Keratinocyte (primary cell): ENCODE measurements around the gene SLIT3. TPM values are rescaled to one million over a fixed set of nuclear protein-coding genes. Genes with fewer than 3 reads are reported as not detected.

Experiments
- DNase-seq: peaks from one replicate; pipeline ENCODE4 v3.0.0-alpha.2; 2011; ENCODE audit warnings: low read depth, missing footprints, low spot score
- FAIRE-seq: peaks from 2 replicates; lab custom pipeline; 2011; peaks lifted over from hg19 to GRCh38; lab: Jason Lieb, UNC
- H2AFZ ChIP-seq: 2 replicates; pipeline ENCODE4 v1.6.0; 2012; ENCODE audit warnings: low read length, control low read depth, inconsistent platforms; ENCODE audit not compliant: control insufficient read depth
- H3K27ac ChIP-seq: 2 replicates; pipeline ENCODE4 v1.5.1; 2011; ENCODE audit warnings: low read length; ENCODE audit not compliant: control insufficient read depth, insufficient read depth
- H3K27me3 ChIP-seq: 3 replicates; pipeline ENCODE4 v1.6.0; 2011; ENCODE audit warnings: low read length; ENCODE audit not compliant: control insufficient read depth, insufficient read depth; ENCODE audit errors: extremely low read depth
- H3K36me3 ChIP-seq, 2 experiments: 2 replicates in 1 of 2; 3 replicates in 1 of 2; pipeline ENCODE4 v1.5.1; 2011; ENCODE audit warnings: low read length in 2 of 2, mild to moderate bottlenecking in 1 of 2; ENCODE audit not compliant: control insufficient read depth in 2 of 2, insufficient read depth in 2 of 2; ENCODE audit errors: extremely low read depth in 1 of 2
- H3K4me1 ChIP-seq: 3 replicates; pipeline ENCODE4 v1.5.1; 2011; ENCODE audit warnings: low read length; ENCODE audit not compliant: control insufficient read depth, insufficient read depth; ENCODE audit errors: extremely low read depth
- H3K4me2 ChIP-seq: 3 replicates; pipeline ENCODE4 v1.6.0; 2011; ENCODE audit warnings: low read depth, low read length; ENCODE audit not compliant: control insufficient read depth, insufficient read depth; ENCODE audit errors: extremely low read depth
- H3K4me3 ChIP-seq, 3 experiments: fragments of 200-600 bp in 1 of 3; sonication (generic) in 1 of 3; 2 replicates in 2 of 3; 3 replicates in 1 of 3; pipeline ENCODE4 v1.5.1; 2011 to 2016; ENCODE audit warnings: low read length in 3 of 3, mild to moderate bottlenecking in 3 of 3, control low read depth in 2 of 3, inconsistent platforms in 1 of 3, low read depth in 1 of 3, mixed read lengths in 1 of 3, mixed run types in 1 of 3, moderate library complexity in 1 of 3; ENCODE audit not compliant: control insufficient read depth in 2 of 3, insufficient read depth in 2 of 3; ENCODE audit errors: extremely low read depth in 1 of 3
- H3K79me2 ChIP-seq: 2 replicates; pipeline ENCODE4 v1.6.0; 2012; ENCODE audit warnings: low read length; ENCODE audit not compliant: control insufficient read depth, insufficient read depth
- H3K9ac ChIP-seq: 3 replicates; pipeline ENCODE4 v1.6.0; 2011; ENCODE audit warnings: low read length; ENCODE audit not compliant: control insufficient read depth, insufficient read depth; ENCODE audit errors: extremely low read depth
- H3K9me1 ChIP-seq: 3 replicates; pipeline ENCODE4 v1.6.0; 2011; ENCODE audit warnings: low read length; ENCODE audit not compliant: control insufficient read depth, insufficient read depth; ENCODE audit errors: extremely low read depth
- H3K9me3 ChIP-seq: 2 replicates; pipeline ENCODE4 v1.5.1; 2012; ENCODE audit warnings: low read depth, low read length; ENCODE audit not compliant: control insufficient read depth
- H4K20me1 ChIP-seq: 3 replicates; pipeline ENCODE4 v1.6.0; 2011; ENCODE audit warnings: low read length; ENCODE audit not compliant: control insufficient read depth, insufficient read depth; ENCODE audit errors: extremely low read depth
- EZH2 ChIP-seq: IDR thresholded peaks from one replicate; pipeline ENCODE4 v1.6.1; 2012; ENCODE audit warnings: inconsistent platforms, mild to moderate bottlenecking, low read length, moderate library complexity
- dilution Hi-C: fragments of 300-500 bp; cut with MboI; formaldehyde crosslinking; loops from one replicate; pipeline ENCODE4 v1.7.0; 2020; ENCODE audit warnings: low sequenced_read_pairs; ENCODE audit not compliant: extremely low pct_ligation_motif_present
- polyA plus RNA-seq, 5 experiments: library from polyadenylated mRNA; depleted of rRNA in 3 of 5; stranded (reverse) in 3 of 5; stranded (forward) in 1 of 5; unstranded in 1 of 5; fragments of >200 nt; gene quantifications; 1 replicate in 1 of 5; 2 replicates in 3 of 5; 3 replicates in 1 of 5; pipeline versions ENCODE4 v1.2.1 to v1.2.3, GENCODE V29; 2011 to 2012; ENCODE audit warnings: missing spikeins in 2 of 5, low read depth in 1 of 5, low replicate concordance in 1 of 5
- TF ChIP-seq, protein P1 (sequence below), 3 experiments: IDR thresholded peaks in 1 of 3; conservative IDR thresholded peaks in 1 of 3; optimal IDR thresholded peaks in 1 of 3; 2 replicates in 2 of 3; 3 replicates in 1 of 3; pipeline versions ENCODE3 to v1.5.1; 2011; ENCODE audit warnings: low read length in 3 of 3, mild to moderate bottlenecking in 3 of 3, moderate library complexity in 2 of 3, control low read depth in 1 of 3, inconsistent platforms in 1 of 3; ENCODE audit not compliant: insufficient read depth in 2 of 3; ENCODE audit errors: extremely low read depth in 1 of 3

Gene SLIT3
- polyA plus RNA-seq, 1 donor (not counting 4 experiments of a cell fraction or from before 2014, with no cell fraction given), result 2.4 TPM

DNA sequence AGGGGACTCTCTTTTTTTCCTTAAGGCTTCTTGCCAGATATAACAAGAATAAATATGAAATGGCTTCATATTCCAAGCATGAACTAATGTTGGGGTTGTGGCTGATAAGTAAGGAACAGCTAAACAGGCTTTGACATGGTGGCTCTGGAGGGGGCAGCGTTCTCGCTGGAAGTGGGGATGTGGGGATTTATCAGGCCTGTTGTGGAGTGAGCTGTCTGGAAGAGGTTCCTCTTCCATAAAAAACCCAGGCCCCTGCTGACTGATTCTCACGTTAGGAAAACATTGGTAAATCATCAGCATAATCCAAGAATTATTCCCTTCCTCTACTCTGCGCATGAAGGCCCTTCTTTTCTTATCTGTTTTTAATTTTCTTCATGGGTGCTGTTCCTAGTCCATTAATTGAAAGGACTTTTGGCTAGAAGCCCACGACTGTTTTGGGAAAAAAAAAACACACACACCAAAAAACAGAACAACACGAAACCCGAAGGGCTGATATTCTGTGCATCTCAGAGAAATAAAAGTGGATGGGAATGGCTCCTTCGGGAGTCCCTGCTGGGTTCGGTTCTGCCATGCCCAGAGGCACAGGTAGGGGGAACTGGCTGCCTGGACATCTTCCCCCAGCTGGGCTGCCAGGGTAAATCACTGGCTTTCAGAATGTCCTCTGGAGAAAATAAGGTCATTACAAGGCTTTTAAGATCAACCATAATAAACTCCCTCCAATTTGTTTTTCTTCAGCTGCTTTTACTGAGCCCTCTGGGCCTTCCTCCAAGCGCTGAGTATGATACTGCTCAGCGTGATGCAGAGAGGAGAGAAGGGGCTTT is 297.0 kb downstream of the SLIT3 start:
- no peaks in the 10 kb centered on the region for H3K36me3 ChIP-seq
- no peak overlapping the region for H3K27ac ChIP-seq
- H3K9me3 ChIP-seq, result no peaks in the 10 kb centered on the region
- no peak overlapping the region for H2AFZ ChIP-seq
- no peaks in the 10 kb centered on the region for H3K79me2 ChIP-seq
- peaks cover 10% of the 10 kb centered on the region for H3K4me1 ChIP-seq
- H3K9me1 ChIP-seq, result no peaks in the 10 kb centered on the region
- H3K4me2 ChIP-seq, result no peak overlapping the region
- no peaks in the 10 kb centered on the region for H3K27me3 ChIP-seq
- H4K20me1 ChIP-seq, result no peaks in the 10 kb centered on the region
- no peak for TF ChIP-seq EZH2
- TF ChIP-seq, protein P1, sequence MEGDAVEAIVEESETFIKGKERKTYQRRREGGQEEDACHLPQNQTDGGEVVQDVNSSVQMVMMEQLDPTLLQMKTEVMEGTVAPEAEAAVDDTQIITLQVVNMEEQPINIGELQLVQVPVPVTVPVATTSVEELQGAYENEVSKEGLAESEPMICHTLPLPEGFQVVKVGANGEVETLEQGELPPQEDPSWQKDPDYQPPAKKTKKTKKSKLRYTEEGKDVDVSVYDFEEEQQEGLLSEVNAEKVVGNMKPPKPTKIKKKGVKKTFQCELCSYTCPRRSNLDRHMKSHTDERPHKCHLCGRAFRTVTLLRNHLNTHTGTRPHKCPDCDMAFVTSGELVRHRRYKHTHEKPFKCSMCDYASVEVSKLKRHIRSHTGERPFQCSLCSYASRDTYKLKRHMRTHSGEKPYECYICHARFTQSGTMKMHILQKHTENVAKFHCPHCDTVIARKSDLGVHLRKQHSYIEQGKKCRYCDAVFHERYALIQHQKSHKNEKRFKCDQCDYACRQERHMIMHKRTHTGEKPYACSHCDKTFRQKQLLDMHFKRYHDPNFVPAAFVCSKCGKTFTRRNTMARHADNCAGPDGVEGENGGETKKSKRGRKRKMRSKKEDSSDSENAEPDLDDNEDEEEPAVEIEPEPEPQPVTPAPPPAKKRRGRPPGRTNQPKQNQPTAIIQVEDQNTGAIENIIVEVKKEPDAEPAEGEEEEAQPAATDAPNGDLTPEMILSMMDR (optimal IDR thresholded peaks at IDR 0.05 in 1 of 3, IDR thresholded peaks at IDR 0.05 in 1 of 3, conservative IDR thresholded peaks at IDR 0.05 in 1 of 3; ENCODE audit: extremely low read depth in 1 of 3, insufficient read depth in 2 of 3, low read length in 3 of 3), result peak in 2 of 3 experiments; percentile 14 to 16
- DNase-seq (no peak), FAIRE-seq (no peak)
- no peak overlapping the region for H3K4me3 ChIP-seq
- H3K9ac ChIP-seq, result no peak overlapping the region
- dilution Hi-C loops, result no loop called here

DNA sequence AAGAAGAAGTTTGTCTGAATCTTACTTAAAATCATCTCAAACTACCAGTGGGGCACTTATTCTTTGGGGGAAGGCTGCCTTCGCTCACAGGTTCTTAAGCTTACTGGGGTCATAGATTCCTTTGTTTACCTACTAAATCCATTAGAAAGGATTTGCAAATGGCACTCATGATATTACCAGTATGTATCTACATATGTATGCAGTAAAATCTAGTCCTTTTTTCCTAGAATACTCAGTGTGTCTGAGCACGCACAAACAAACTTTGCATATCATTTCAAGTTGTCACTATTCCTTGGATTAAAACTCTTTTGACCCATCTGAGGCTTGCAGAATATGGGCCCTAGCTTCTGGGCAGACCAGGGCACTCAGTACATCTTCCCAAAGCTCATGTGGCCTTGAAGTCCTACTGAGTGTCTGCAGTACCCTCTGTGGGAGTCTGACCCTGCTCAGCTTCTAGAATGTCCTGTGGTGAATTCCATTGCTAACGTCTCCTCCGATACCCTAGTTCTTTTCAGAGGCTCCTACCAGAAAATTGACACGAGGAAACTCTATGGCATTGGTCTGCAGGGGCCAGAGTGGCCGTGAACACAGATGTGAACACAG is 297.9 kb downstream of the SLIT3 start:
- Histone ChIP-seq H3K9me1 (no peaks in the 10 kb centered on the region), H3K79me2 (no peaks in the 10 kb centered on the region), H3K9me3 (no peaks in the 10 kb centered on the region), H2AFZ (no peak overlapping the region), H3K4me3 (no peak overlapping the region), H3K36me3 (no peaks in the 10 kb centered on the region), H3K4me1 (peaks cover 10% of the 10 kb centered on the region), H3K9ac (no peak overlapping the region), H3K27me3 (no peaks in the 10 kb centered on the region), H3K27ac (no peak overlapping the region), H3K4me2 (no peak overlapping the region), H4K20me1 (no peaks in the 10 kb centered on the region)
- TF ChIP-seq, protein P1 (optimal IDR thresholded peaks at IDR 0.05 in 1 of 3, IDR thresholded peaks at IDR 0.05 in 1 of 3, conservative IDR thresholded peaks at IDR 0.05 in 1 of 3; ENCODE audit: extremely low read depth in 1 of 3, insufficient read depth in 2 of 3, low read length in 3 of 3), result no peak
- no peak for TF ChIP-seq EZH2
- dilution Hi-C loops, result no loop called here
- FAIRE-seq (no peak), DNase-seq (no peak)
